ENCODE measurements around the gene OXNAD1.

DNA sequence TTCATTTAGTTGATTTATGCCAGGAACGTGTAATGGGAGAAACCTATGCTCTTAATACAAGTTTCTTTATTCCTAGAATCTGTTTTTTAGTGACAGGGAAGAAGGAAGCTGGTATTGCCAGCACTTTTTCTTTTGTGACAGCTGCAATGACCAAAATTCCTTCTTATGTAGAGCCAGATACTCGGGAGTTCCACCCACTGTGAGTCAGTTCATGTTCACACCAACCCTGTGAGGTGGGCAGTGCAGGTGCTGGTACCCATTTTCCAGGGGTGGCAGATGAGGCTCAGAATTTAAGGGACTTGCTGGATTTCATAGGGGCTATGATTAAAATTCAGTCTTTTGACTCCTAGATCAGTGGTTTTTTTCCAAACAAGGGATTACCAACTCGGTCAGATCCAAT lies 34.7 kb downstream of the OXNAD1 start:
- TF ChIP-seq, protein P1, sequence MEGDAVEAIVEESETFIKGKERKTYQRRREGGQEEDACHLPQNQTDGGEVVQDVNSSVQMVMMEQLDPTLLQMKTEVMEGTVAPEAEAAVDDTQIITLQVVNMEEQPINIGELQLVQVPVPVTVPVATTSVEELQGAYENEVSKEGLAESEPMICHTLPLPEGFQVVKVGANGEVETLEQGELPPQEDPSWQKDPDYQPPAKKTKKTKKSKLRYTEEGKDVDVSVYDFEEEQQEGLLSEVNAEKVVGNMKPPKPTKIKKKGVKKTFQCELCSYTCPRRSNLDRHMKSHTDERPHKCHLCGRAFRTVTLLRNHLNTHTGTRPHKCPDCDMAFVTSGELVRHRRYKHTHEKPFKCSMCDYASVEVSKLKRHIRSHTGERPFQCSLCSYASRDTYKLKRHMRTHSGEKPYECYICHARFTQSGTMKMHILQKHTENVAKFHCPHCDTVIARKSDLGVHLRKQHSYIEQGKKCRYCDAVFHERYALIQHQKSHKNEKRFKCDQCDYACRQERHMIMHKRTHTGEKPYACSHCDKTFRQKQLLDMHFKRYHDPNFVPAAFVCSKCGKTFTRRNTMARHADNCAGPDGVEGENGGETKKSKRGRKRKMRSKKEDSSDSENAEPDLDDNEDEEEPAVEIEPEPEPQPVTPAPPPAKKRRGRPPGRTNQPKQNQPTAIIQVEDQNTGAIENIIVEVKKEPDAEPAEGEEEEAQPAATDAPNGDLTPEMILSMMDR (IDR thresholded peaks at IDR 0.05) = no peak
- TF ChIP-seq POLR2A (IDR thresholded peaks at IDR 0.05) = no peak
- TF ChIP-seq POLR2AphosphoS5 (IDR thresholded peaks at IDR 0.05) = no peak
